ENCODE results near the gene SMG6. TPM values are rescaled to one million over a fixed set of nuclear protein-coding genes. Genes with fewer than 3 reads are reported as not detected.

The SMG6 gene
- total RNA-seq, 1 experiment from 2014 or later = 28.6 TPM

GRCh38 chr17:2062571-2063183 is 240.9 kb downstream of the SMG6 start:
- no peaks in the 10 kb centered on the region for H3K79me1 ChIP-seq (ENCODE audit: insufficient read depth, low read depth, low read length, poor library complexity, severe bottlenecking)
- no peaks in the 10 kb centered on the region for H3K9me3 ChIP-seq (ENCODE audit: control insufficient read depth, low read depth, low read length)
- Mint-ChIP-seq H3K27me3 (ENCODE audit: low read depth) (peaks cover 31% of the 10 kb centered on the region), H3K9me3 (no peaks in the 10 kb centered on the region), H3K27ac (peak overlapping the region in 1 of 3 experiments; percentile 95; a peak in 3 of 7 replicates), H3K4me1 (peaks cover 35 to 49% of the 10 kb centered on the region in 2 experiments), H3K4me3 (peak overlapping the region; percentile 21 to 49; a peak in 3 of 5 replicates), H3K36me3 (ENCODE audit: insufficient read depth in 1 of 3, low read depth in 3 of 3) (peaks cover 0 to 35% (median 22%) of the 10 kb centered on the region in 3 experiments)
- no peak overlapping the region for H2BK15ac ChIP-seq (ENCODE audit: low read depth, low read length)
- no CpG with 5 or more reads among the region's 11 CpGs for WGBS (ENCODE audit: extremely low coverage, insufficient read length, low lambda C conversion rate)
- H3K56ac ChIP-seq (ENCODE audit: insufficient read length, low read depth, low read length) = no peak overlapping the region
- peaks cover 10% of the 10 kb centered on the region; the same call in 1 of the 2 replicates for H3K27me3 ChIP-seq (ENCODE audit: insufficient read depth, low read length)
- no peak overlapping the region for H4K91ac ChIP-seq (ENCODE audit: insufficient read length, low read depth, low read length)
- H4K8ac ChIP-seq (replicated peaks; ENCODE audit: insufficient read length, low read depth, low read length) = no peak overlapping the region
- no peak overlapping the region for H3K4me2 ChIP-seq (ENCODE audit: insufficient read depth, insufficient read length, low read length)
- no peak overlapping the region for H3K4ac ChIP-seq (ENCODE audit: low read depth, low read length)
- no peak overlapping the region for H3T11ph ChIP-seq (ENCODE audit: low read length)
- TF ChIP-seq CTCF (conservative IDR thresholded peaks at IDR 0.05) = no peak
- no peak overlapping the region for H3K14ac ChIP-seq (ENCODE audit: insufficient read depth, low read length)
- H2AK5ac ChIP-seq (ENCODE audit: insufficient read length, low read length) = no peak overlapping the region
- H3K4me1 ChIP-seq (ENCODE audit: insufficient read depth, low read length) = peaks cover 5% of the 10 kb centered on the region; the same call in 1 of the 2 replicates
- no peak overlapping the region for H3K27ac ChIP-seq (ENCODE audit: insufficient read length, low read depth, low read length)
- no peak overlapping the region for H2BK12ac ChIP-seq (ENCODE audit: insufficient read length, low read depth, low read length)
- no peak overlapping the region for H3K18ac ChIP-seq (ENCODE audit: insufficient read length, low read depth, low read length)
- H3K9ac ChIP-seq (ENCODE audit: extremely low read depth, insufficient read length, low read length) = no peak overlapping the region
- H3K23ac ChIP-seq (ENCODE audit: insufficient read length, low read depth, low read length) = no peak overlapping the region
- H2BK20ac ChIP-seq (ENCODE audit: low read depth, low read length, poor library complexity, severe bottlenecking) = no peak overlapping the region
- no peak overlapping the region for H2BK120ac ChIP-seq (ENCODE audit: low read depth, low read length, poor library complexity, severe bottlenecking)
- H3K23me2 ChIP-seq (ENCODE audit: insufficient read length, low read depth, low read length, poor library complexity, severe bottlenecking) = peaks cover 3% of the 10 kb centered on the region
- no peaks in the 10 kb centered on the region for H3K79me2 ChIP-seq (ENCODE audit: insufficient read depth, low read length)
- H2BK5ac ChIP-seq (ENCODE audit: insufficient read length, low read length) = no peak overlapping the region
- H4K20me1 ChIP-seq (ENCODE audit: control insufficient read depth, insufficient read depth, insufficient read length) = peaks cover 2% of the 10 kb centered on the region
- H2AFZ ChIP-seq (ENCODE audit: low read length) = no peak overlapping the region
- no peak overlapping the region for H4K5ac ChIP-seq (ENCODE audit: insufficient read length, low read depth, low read length)
- peak; percentile 66 for DNase-seq
